NCI-H2196 (cell line): Measurements from ENCODE around the gene ANKMY1.

Source experiments
- DNase-seq: peaks from one replicate; lab custom pipeline; 2025; ENCODE audit not compliant: unreplicated experiment; lab: John Stamatoyannopoulos, UW

The ANKMY1 gene

DNA sequence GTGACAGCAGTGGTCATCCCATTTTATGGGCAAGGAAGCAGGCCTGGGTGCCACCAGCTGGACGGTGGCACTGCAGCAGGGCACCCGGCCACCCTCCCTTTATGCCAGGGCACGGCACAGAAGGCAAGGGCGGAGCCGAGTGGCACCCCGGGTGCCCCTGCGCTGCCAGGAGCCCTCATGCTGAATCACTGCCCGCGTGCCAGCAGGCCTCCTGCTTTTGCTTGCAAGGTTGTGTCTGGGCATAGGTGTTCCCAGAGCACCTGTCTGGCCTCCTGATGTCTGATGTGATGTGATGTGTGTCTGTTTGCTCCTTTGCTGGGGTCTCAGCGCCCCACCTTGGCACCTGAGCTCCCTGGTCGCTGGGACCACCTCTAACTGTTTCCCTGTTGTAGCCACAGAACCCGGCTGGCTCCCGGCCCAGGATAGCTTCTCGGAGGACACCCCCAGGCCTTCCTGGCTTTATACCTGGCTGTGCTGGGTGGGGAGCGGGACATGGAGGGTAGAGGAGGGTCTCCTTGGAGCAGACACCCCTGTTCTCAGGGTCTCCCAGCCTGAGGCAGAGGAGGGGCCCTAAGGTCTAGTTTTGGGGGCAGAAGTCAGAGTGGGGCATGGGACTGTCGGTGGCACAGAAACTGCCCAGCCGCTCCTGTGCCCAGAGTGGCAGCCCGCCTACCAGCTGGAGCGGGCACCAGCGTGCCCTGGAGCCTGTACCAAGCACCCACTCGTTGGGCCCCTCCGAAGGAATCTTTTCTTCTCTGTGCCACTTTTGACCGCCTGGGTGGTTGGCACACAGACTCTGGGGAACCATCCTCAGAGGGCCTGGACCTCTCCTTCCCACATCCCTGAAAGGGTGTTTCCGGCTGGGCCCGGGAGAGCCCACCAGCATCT lies 118.7 kb downstream of the ANKMY1 start:
- no peak for DNase-seq

GRCh38 chr2:240437861-240438809 lies 119.7 kb downstream of the ANKMY1 start:
- DNase-seq, result peak; percentile 73

GRCh38 chr2:240437551-240437860 lies 120.3 kb downstream of the ANKMY1 start:
- DNase-seq, result no peak

- no peak for DNase-seq
These were observed 120.9 kb downstream of the ANKMY1 start for GRCh38 chr2:240436683-240437550.

DNA sequence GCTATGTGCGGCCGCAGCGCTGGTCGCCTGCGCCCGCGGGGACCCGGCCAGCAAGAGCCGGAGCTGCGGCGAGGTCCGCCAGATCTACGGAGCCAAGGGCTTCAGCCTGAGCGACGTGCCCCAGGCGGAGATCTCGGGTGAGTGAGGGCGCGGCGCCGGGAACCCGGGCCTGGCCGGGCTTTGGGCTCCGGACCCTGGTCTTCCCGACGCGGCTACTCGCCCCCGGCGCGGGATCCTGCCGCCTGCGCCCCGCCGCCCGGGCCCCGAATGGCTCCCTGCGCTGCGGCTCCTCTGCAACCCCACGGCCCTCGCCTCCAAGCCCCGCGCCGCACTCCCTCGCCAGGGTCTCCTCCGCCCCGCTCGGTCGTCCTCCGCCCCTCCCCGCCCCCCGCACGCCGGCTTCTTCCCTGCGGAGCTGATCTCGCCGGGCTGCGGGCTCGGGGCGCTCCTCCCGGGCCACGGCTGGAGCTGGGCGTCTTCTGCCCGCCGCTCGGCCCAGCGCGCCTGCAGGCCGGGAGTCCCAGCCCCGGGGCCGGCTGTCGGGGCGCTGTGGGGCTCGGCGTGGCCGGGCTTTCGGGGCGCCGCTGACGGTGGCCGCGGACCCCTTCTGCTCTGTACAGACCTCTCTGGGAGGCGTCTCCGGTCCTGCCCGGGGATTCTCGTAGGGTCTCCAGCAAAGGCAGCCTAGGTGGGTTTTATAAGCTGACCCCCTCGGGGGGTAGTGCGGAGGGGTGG lies 121.7 kb downstream of the ANKMY1 start:
- DNase-seq, result peak; percentile 44

DNA sequence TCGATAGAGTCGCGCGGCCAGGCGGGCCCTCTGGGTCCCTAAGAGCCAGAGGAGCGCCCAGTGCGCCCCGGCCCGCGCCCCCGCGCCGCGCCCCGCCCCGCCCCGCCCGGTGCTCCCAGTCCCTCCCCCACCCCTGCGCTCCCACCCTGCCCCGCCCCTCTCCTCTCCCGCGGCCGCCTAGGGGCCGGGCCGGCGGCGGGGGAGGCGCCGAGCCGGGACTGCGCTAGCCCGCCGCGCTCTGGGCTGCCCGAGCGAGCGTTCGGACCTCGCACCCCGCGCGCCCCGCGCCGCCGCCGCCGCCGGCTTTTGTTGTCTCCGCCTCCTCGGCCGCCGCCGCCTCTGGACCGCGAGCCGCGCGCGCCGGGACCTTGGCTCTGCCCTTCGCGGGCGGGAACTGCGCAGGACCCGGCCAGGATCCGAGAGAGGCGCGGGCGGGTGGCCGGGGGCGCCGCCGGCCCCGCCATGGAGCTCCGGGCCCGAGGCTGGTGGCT lies 122.3 kb downstream of the ANKMY1 start, which contains the start of gene GPC1:
GPC1 (plus strand) TSS at position 207 of the 491 bp plus-strand sequence; CDS start at position 463, 256 bp downstream.
- DNase-seq, result peak; percentile 80

GRCh38 chr2:240434728-240435456 lies 122.9 kb downstream of the ANKMY1 start:
- DNase-seq, result peak; percentile 95

DNA sequence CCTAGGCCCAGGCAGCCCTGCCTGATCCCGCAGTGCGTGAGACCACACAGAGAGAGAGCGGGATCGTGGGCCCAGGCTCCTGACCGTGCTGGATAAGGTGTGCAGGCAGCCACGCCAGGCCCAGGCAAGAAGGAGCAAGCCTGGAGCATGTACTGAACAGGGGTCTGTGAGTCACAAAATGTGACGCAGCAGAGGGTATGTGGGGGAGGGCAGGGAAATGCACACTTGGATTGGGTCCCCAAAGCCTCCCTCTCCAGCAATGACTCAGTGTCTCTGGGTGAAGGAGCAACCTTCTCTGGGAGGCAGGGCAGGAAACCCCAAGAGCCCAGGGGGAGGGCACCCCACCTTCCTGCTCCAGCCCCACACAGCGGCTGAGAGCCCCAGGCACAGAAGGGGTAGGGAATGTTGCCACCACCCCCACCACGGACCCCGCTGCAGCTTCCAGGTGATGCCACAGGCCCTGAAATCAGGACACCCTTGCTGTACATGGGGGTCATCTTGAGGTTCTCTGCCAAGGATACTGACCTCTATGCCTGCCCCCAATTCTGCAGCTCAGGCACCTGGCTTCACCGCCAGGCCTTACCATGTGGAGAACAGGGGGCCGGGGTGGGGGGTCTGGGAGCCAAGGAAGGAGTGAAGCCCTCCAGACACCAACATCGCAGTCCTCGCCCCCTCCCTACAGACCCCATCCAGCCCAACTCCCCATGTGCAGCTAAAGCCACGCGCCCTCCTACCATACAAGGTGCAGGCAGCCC lies 123.6 kb downstream of the ANKMY1 start:
- no peak for DNase-seq

- no peak for DNase-seq
These were observed 124.7 kb downstream of the ANKMY1 start for GRCh38 chr2:240432820-240433801.

DNA sequence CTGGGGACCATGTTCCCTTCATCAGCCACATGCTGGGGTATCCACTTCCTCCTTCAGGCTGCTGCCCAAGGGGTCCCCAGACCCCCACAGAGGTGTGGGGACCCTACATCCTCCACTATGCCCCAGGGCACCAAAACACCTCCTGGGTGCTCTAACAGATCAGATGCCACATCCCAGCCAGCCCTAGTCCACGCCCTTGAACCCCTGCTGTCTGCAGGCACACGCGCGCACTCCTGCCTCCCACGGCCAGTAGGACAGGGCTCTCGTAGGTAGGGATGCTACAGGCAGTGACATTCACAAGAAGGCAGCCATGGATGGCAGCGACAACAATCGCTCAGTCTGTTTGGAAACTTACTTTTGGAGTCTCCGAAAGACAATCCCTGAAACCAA lies 125.4 kb downstream of the ANKMY1 start:
- no peak for DNase-seq

DNA sequence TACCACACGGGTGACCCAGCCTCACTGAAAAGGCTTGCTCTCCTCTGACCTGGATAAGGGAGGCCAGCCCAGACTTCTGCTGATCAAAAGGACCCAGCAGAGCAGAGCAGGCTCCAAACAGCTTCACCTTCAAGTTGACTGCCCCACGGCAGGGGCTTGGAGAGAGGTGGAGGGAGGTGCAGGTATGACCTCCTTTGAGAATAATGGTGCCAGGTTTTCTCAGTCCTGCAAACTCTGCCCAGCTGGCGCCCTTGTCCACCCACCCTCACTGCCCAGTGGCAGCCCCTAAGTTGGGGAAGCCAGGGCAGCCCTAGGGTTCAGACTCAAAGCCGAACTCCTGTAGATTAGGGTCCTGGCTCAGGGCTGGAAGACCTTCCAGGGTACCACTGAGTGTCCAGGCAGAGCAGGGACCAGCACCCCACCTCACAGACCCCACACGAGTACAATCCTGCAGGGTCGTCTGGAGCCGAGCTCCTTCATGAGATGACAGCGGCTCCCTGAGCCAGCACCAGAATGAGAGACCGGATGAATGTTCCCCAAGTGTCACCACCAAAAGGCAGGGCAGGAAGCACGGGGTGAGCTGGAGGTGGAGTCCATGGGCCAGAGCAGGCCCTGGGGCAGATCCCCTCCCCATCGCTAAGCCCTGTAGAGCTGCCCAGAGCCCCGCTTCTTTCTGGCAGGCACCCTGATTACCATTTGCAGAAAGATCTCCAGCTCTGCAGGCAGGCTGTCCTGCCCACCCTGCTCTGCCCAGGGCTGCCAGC lies 125.9 kb downstream of the ANKMY1 start:
- DNase-seq, result no peak

DNA sequence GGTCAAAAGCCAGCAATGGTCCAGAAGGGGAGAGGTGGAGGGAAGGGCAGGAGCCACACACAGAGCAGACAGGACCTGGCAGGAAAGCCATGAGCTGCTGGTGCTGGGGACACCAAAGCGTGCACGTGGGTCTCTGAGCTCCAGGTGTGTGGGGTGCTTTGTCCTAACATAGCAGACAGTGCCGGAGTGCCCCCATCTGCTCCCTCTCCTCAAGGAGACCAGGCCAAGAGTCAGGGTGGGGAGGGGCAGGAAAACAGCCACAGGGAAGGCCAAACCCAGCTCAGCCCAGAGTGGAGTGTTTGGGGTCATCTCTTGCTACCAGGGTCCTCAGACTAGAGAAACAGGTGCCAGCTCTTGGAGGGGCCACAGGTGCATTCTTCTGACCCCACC lies 126.5 kb downstream of the ANKMY1 start:
- no peak for DNase-seq

- DNase-seq, result no peak
These were observed 127.2 kb downstream of the ANKMY1 start for GRCh38 chr2:240430595-240430994.

DNA sequence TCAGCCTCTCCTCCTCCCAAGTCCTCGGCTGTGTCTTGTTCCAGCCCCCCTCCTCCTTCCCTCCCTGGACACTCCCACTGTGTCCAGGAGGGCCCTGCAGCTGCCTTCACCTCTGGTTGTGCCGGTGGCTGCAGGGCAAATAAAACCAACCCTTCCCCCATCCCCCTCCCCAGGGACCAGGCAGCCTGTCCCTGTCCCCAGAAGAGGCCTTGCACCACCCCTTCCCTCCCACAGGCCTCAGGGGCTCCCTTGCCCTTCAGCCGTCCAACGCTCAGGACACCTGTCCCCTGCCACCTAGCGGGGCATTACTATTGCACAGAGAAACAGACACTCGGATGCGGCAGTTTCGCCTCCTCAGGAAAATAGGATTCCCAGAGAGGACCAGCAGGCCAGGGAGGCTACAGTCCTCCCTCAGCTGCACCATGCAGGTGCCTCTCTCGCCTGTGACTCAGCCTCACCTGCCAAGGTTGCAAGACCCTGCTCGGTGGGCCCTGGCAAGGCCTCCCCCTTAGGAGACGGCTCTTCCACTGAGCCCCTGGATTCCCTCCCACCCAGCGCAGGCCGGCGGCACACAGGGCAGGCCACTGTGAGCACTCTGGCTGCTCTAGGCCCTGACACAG lies 127.8 kb downstream of the ANKMY1 start:
- DNase-seq, result no peak
